HEK293 (cell line): Measurements from ENCODE around the gene TMX2.

Experiments used
- KLF8 ChIP-seq: fragments of 450-650 bp; formaldehyde crosslinking; IDR thresholded peaks from 2 replicates; pipeline ENCODE4 v1.5.1; 2016; ENCODE audit warnings: missing biosample characterization, missing genetic modification characterization
- KLF9 ChIP-seq: fragments of 450-650 bp; formaldehyde crosslinking; IDR thresholded peaks from 2 replicates; pipeline ENCODE4 v1.5.1; 2016; ENCODE audit warnings: missing biosample characterization, missing genetic modification characterization, low read depth
- MYNN ChIP-seq: fragments of 450-650 bp; formaldehyde crosslinking; IDR thresholded peaks from 2 replicates; pipeline ENCODE4 v1.5.1; 2016; ENCODE audit warnings: missing biosample characterization, missing genetic modification characterization, borderline replicate concordance
- MZF1 ChIP-seq: fragments of 450-650 bp; formaldehyde crosslinking; IDR thresholded peaks from 2 replicates; pipeline ENCODE4 v1.5.1; 2017; ENCODE audit warnings: missing biosample characterization, missing genetic modification characterization, borderline replicate concordance
- RBAK ChIP-seq: fragments of 450-650 bp; formaldehyde crosslinking; IDR thresholded peaks from 2 replicates; pipeline ENCODE4 v1.5.1; 2016; ENCODE audit warnings: missing biosample characterization, missing genetic modification characterization
- SETDB1 ChIP-seq: IDR thresholded peaks from one replicate; pipeline ENCODE4 v1.6.1; 2017; ENCODE audit warnings: mild to moderate bottlenecking, low read length, moderate library complexity, mixed read lengths; ENCODE audit not compliant: insufficient read length
- SP7 ChIP-seq: fragments of 450-650 bp; formaldehyde crosslinking; IDR thresholded peaks from 2 replicates; pipeline ENCODE4 v1.5.1; 2016; ENCODE audit warnings: missing biosample characterization, missing genetic modification characterization
- TRIM28 ChIP-seq: IDR thresholded peaks from 2 replicates; pipeline ENCODE4 v1.6.1; 2011; ENCODE audit warnings: low read length, control low read depth, borderline replicate concordance
- ZBTB21 ChIP-seq: fragments of 450-650 bp; formaldehyde crosslinking; IDR thresholded peaks from 2 replicates; pipeline ENCODE4 v1.5.1; 2017; ENCODE audit warnings: missing biosample characterization, missing genetic modification characterization
- ZFP69B ChIP-seq: fragments of 450-650 bp; formaldehyde crosslinking; IDR thresholded peaks from 2 replicates; pipeline ENCODE4 v1.5.1; 2016; ENCODE audit warnings: missing biosample characterization, missing genetic modification characterization
- ZNF10 ChIP-seq: fragments of 450-650 bp; formaldehyde crosslinking; IDR thresholded peaks from 2 replicates; pipeline ENCODE4 v1.5.1; 2017; ENCODE audit warnings: missing biosample characterization, missing genetic modification characterization
- ZNF221 ChIP-seq: fragments of 450-650 bp; formaldehyde crosslinking; IDR thresholded peaks from 2 replicates; pipeline ENCODE4 v1.5.1; 2017; ENCODE audit warnings: missing biosample characterization, missing genetic modification characterization, borderline replicate concordance
- ZNF223 ChIP-seq: fragments of 450-650 bp; formaldehyde crosslinking; IDR thresholded peaks from 2 replicates; pipeline ENCODE4 v1.5.1; 2016; ENCODE audit warnings: missing biosample characterization, missing genetic modification characterization
- ZNF23 ChIP-seq: fragments of 450-650 bp; formaldehyde crosslinking; IDR thresholded peaks from 2 replicates; pipeline ENCODE4 v1.5.1; 2016; ENCODE audit warnings: missing biosample characterization, missing genetic modification characterization, borderline replicate concordance
- ZNF311 ChIP-seq: fragments of 450-650 bp; formaldehyde crosslinking; IDR thresholded peaks from 2 replicates; pipeline ENCODE4 v1.5.1; 2017; ENCODE audit warnings: missing biosample characterization, missing genetic modification characterization, borderline replicate concordance
- ZNF366 ChIP-seq: fragments of 450-650 bp; formaldehyde crosslinking; conservative IDR thresholded peaks from 2 replicates; pipeline ENCODE4 v1.5.1; 2016; ENCODE audit warnings: missing biosample characterization, missing genetic modification characterization
- ZNF391 ChIP-seq: fragments of 450-650 bp; formaldehyde crosslinking; IDR thresholded peaks from 2 replicates; pipeline ENCODE4 v1.5.1; 2016; ENCODE audit warnings: low read depth, missing biosample characterization, missing genetic modification characterization, borderline replicate concordance
- ZNF433 ChIP-seq: fragments of 450-650 bp; formaldehyde crosslinking; IDR thresholded peaks from 2 replicates; pipeline ENCODE4 v1.5.1; 2016; ENCODE audit warnings: missing biosample characterization, missing genetic modification characterization, low read depth
- ZNF48 ChIP-seq: fragments of 450-650 bp; formaldehyde crosslinking; IDR thresholded peaks from 2 replicates; pipeline ENCODE4 v1.5.1; 2016; ENCODE audit warnings: missing biosample characterization, missing genetic modification characterization
- ZNF530 ChIP-seq: fragments of 450-650 bp; formaldehyde crosslinking; IDR thresholded peaks from 2 replicates; pipeline ENCODE4 v1.5.1; 2016; ENCODE audit warnings: low read depth, missing biosample characterization, missing genetic modification characterization
- ZNF571 ChIP-seq: fragments of 450-650 bp; formaldehyde crosslinking; IDR thresholded peaks from 2 replicates; pipeline ENCODE4 v1.5.0; 2017; ENCODE audit warnings: missing biosample characterization, missing genetic modification characterization
- ZNF623 ChIP-seq: fragments of 450-650 bp; formaldehyde crosslinking; IDR thresholded peaks from 2 replicates; pipeline ENCODE4 v1.5.1; 2016; ENCODE audit warnings: missing biosample characterization, missing genetic modification characterization
- ZNF677 ChIP-seq: fragments of 450-650 bp; IDR thresholded peaks from 2 replicates; pipeline ENCODE4 v1.5.0; 2018; ENCODE audit warnings: missing biosample characterization, mild to moderate bottlenecking, missing genetic modification characterization, moderate library complexity
- ZNF768 ChIP-seq: fragments of 450-650 bp; formaldehyde crosslinking; IDR thresholded peaks from 2 replicates; pipeline ENCODE4 v1.5.1; 2018; ENCODE audit warnings: missing biosample characterization, mild to moderate bottlenecking, missing genetic modification characterization
- ZNF837 ChIP-seq: fragments of 450-650 bp; formaldehyde crosslinking; IDR thresholded peaks from 2 replicates; pipeline ENCODE4 v1.5.1; 2016; ENCODE audit warnings: missing biosample characterization, missing genetic modification characterization
- TF ChIP-seq, protein P1 (sequence below): fragments of 450-650 bp; formaldehyde crosslinking; IDR thresholded peaks from 2 replicates; pipeline ENCODE4 v1.5.1; 2016; ENCODE audit warnings: missing biosample characterization, missing genetic modification characterization
- TF ChIP-seq, protein P2 (sequence below): fragments of 450-650 bp; formaldehyde crosslinking; IDR thresholded peaks from 2 replicates; pipeline ENCODE4 v1.5.1; 2016; ENCODE audit warnings: missing biosample characterization, missing genetic modification characterization
- TF ChIP-seq, protein P3 (sequence below): fragments of 450-650 bp; formaldehyde crosslinking; optimal IDR thresholded peaks from 2 replicates; pipeline ENCODE3; 2016; ENCODE audit warnings: missing biosample characterization, mild to moderate bottlenecking, missing genetic modification characterization
- TF ChIP-seq, protein P4 (sequence below): fragments of 450-650 bp; formaldehyde crosslinking; IDR thresholded peaks from 2 replicates; pipeline ENCODE4 v1.5.1; 2016; ENCODE audit warnings: missing biosample characterization, missing genetic modification characterization
- TF ChIP-seq, protein P5 (sequence below): fragments of 450-650 bp; formaldehyde crosslinking; IDR thresholded peaks from 2 replicates; pipeline ENCODE4 v1.5.1; 2016; ENCODE audit warnings: missing biosample characterization, missing genetic modification characterization
- TF ChIP-seq, protein P6 (sequence below): fragments of 450-650 bp; IDR thresholded peaks from 2 replicates; pipeline ENCODE4 v1.5.1; 2018; ENCODE audit warnings: missing biosample characterization, mild to moderate bottlenecking, missing genetic modification characterization

TMX2 gene

DNA sequence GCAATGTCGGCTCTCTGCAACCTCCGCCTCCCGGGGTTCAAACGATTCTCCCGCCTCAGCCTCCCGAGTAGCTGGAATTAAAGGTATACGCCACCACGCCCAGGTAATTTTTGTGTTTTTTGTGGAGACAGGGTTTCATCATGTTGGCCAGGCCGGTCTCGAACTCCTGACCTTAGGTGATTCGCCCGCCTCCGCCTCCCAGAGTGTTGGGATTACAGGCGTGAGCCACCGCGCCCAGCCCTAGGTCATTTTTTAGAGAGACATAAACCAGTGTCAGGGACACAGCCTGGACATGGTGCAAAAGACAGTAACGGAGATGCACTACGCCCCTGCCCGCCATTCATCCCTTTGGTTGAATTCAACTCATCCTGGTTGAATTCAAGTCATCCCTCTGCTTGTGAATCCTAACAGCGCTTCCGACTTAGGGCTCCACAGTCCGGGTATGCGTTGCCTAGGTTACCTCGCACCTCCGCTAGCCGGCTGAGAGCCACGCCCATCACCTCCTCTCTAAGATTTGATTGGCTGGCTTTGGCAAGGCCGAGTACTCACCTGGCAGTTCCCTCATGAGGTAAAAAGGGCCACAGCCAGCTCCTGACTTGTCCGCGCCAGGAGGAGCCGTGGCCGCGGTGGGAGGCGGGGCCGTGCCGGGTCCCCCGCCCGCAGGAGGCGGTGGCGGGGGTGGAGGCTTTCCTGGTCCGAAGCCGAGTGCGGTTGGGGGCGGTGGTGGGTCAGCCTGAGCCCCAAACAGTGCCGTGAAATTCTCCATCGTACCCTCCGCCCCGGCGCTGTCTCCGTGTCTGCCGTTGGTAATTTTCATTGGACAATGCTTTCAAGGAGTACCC, 758 bp upstream of the TMX2 start, which contains the start of gene MED19 (continued):
- TF ChIP-seq, protein P1, sequence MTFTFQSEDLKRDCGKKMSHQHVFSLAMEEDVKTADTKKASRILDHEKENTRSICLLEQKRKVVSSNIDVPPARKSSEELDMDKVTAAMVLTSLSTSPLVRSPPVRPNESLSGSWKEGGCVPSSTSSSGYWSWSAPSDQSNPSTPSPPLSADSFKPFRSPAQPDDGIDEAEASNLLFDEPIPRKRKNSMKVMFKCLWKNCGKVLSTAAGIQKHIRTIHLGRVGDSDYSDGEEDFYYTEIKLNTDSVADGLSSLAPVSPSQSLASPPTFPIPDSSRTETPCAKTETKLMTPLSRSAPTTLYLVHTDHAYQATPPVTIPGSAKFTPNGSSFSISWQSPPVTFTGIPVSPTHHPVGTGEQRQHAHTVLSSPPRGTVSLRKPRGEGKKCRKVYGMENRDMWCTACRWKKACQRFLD: no peak
- TF ChIP-seq TRIM28 (0 out of 2 replicates have a peak, but pooled peaks have one; percentile 6), ZNF23 (no peak), ZNF366 (tag by site-specific recombination) (0 out of 2 replicates have a peak, but pooled peaks have one; percentile 26), ZNF571 (tag by site-specific recombination) (no peak), MZF1 (no peak), ZNF48 (no peak), KLF9 (tag by site-specific recombination) (peak; percentile 70), ZNF10 (no peak), ZNF837 (tag by site-specific recombination) (no peak), SP7 (tag by site-specific recombination) (no peak; the same call in 1 of the 2 replicates), ZNF677 (tag by site-specific recombination) (no peak), ZFP69B (peak; percentile 93), ZNF221 (tag by site-specific recombination) (no peak), ZNF530 (no peak), ZBTB21 (no peak), ZNF391 (tag by site-specific recombination) (no peak), ZNF311 (tag by site-specific recombination) (no peak), RBAK (tag by site-specific recombination) (no peak), ZNF623 (tag by site-specific recombination) (no peak), KLF8 (peak; percentile 35), ZNF768 (tag by site-specific recombination) (no peak), SETDB1 (no peak), ZNF223 (tag by site-specific recombination) (no peak), MYNN (tag by site-specific recombination) (no peak), ZNF433 (no peak)
- TF ChIP-seq, protein P2, sequence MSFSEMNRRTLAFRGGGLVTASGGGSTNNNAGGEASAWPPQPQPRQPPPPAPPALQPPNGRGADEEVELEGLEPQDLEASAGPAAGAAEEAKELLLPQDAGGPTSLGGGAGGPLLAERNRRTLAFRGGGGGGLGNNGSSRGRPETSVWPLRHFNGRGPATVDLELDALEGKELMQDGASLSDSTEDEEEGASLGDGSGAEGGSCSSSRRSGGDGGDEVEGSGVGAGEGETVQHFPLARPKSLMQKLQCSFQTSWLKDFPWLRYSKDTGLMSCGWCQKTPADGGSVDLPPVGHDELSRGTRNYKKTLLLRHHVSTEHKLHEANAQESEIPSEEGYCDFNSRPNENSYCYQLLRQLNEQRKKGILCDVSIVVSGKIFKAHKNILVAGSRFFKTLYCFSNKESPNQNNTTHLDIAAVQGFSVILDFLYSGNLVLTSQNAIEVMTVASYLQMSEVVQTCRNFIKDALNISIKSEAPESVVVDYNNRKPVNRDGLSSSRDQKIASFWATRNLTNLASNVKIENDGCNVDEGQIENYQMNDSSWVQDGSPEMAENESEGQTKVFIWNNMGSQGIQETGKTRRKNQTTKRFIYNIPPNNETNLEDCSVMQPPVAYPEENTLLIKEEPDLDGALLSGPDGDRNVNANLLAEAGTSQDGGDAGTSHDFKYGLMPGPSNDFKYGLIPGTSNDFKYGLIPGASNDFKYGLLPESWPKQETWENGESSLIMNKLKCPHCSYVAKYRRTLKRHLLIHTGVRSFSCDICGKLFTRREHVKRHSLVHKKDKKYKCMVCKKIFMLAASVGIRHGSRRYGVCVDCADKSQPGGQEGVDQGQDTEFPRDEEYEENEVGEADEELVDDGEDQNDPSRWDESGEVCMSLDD (tag by site-specific recombination): no peak
- TF ChIP-seq, protein P3, sequence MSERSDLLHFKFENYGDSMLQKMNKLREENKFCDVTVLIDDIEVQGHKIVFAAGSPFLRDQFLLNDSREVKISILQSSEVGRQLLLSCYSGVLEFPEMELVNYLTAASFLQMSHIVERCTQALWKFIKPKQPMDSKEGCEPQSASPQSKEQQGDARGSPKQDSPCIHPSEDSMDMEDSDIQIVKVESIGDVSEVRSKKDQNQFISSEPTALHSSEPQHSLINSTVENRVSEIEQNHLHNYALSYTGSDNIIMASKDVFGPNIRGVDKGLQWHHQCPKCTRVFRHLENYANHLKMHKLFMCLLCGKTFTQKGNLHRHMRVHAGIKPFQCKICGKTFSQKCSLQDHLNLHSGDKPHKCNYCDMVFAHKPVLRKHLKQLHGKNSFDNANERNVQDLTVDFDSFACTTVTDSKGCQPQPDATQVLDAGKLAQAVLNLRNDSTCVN (tag by site-specific recombination): peak; percentile 32
- TF ChIP-seq, protein P4, sequence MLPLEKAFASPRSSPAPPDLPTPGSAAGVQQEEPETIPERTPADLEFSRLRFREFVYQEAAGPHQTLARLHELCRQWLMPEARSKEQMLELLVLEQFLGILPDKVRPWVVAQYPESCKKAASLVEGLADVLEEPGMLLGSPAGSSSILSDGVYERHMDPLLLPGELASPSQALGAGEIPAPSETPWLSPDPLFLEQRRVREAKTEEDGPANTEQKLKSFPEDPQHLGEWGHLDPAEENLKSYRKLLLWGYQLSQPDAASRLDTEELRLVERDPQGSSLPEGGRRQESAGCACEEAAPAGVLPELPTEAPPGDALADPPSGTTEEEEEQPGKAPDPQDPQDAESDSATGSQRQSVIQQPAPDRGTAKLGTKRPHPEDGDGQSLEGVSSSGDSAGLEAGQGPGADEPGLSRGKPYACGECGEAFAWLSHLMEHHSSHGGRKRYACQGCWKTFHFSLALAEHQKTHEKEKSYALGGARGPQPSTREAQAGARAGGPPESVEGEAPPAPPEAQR (tag by site-specific recombination): no peak
- TF ChIP-seq, protein P5, sequence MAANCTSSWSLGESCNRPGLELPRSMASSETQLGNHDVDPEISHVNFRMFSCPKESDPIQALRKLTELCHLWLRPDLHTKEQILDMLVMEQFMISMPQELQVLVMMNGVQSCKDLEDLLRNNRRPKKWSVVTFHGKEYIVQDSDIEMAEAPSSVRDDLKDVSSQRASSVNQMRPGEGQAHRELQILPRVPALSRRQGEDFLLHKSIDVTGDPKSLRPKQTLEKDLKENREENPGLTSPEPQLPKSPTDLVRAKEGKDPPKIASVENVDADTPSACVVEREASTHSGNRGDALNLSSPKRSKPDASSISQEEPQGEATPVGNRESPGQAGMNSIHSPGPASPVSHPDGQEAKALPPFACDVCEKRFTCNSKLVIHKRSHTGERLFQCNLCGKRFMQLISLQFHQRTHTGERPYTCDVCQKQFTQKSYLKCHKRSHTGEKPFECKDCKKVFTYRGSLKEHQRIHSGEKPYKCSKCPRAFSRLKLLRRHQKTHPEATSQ (tag by site-specific recombination): no peak
- TF ChIP-seq, protein P6, sequence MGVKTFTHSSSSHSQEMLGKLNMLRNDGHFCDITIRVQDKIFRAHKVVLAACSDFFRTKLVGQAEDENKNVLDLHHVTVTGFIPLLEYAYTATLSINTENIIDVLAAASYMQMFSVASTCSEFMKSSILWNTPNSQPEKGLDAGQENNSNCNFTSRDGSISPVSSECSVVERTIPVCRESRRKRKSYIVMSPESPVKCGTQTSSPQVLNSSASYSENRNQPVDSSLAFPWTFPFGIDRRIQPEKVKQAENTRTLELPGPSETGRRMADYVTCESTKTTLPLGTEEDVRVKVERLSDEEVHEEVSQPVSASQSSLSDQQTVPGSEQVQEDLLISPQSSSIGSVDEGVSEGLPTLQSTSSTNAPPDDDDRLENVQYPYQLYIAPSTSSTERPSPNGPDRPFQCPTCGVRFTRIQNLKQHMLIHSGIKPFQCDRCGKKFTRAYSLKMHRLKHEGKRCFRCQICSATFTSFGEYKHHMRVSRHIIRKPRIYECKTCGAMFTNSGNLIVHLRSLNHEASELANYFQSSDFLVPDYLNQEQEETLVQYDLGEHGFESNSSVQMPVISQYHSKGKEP (tag by site-specific recombination): no peak
